HEK293 (cell line): Measurements from ENCODE around the gene HES7.

Experiments used
- CTCF ChIA-PET: fragments of 350-600 bp; formaldehyde crosslinking; extraction: SDS; loops from one replicate; lab custom pipeline; 2021; ENCODE audit warnings: antibody characterized with exemption; lab: Yijun Ruan, JAX
- POLR2A ChIA-PET: fragments of 300-600 bp; formaldehyde crosslinking; extraction: SDS; loops from one replicate; lab custom pipeline; 2020; ENCODE audit warnings: antibody characterized with exemption, inconsistent platforms; lab: Yijun Ruan, JAX
- H3K27ac ChIP-seq: fragments of 200-500 bp; sonication (Bioruptor generic); 2 replicates; pipeline ENCODE4 v1.5.1; 2014; ENCODE audit warnings: low read depth, low read length, control low read depth, inconsistent platforms; ENCODE audit errors: extremely low read depth
- H3K36me3 ChIP-seq, 2 experiments: fragments of 200-500 bp in 1 of 2; sonication (Bioruptor generic) in 1 of 2; 1 replicate in 1 of 2; 2 replicates in 1 of 2; pipeline ENCODE4 v1.5.1; 2014 to 2017; ENCODE audit warnings: inconsistent platforms in 2 of 2, low read length in 2 of 2; ENCODE audit not compliant: control insufficient read depth in 2 of 2, insufficient read depth in 1 of 2
- H3K4me1 ChIP-seq: fragments of 200-500 bp; sonication (Bioruptor generic); 2 replicates; pipeline ENCODE4 v1.5.1; 2014; ENCODE audit warnings: mild to moderate bottlenecking, low read length, inconsistent platforms; ENCODE audit not compliant: control insufficient read depth, insufficient read depth
- H3K4me3 ChIP-seq: 2 replicates; pipeline ENCODE4 v1.5.1; 2011; ENCODE audit warnings: low read depth, mild to moderate bottlenecking, control low read depth, low read length, moderate library complexity
- H3K9me3 ChIP-seq: fragments of 200-500 bp; sonication (Bioruptor generic); 2 replicates; pipeline ENCODE4 v1.5.1; 2014; ENCODE audit warnings: low read depth, low read length, inconsistent platforms; ENCODE audit not compliant: control insufficient read depth, insufficient read depth
- EGR2 ChIP-seq: fragments of 450-650 bp; formaldehyde crosslinking; IDR thresholded peaks from 2 replicates; pipeline ENCODE4 v1.5.1; 2016; ENCODE audit warnings: low read depth, missing biosample characterization, missing genetic modification characterization
- GLIS2 ChIP-seq: fragments of 450-650 bp; formaldehyde crosslinking; IDR thresholded peaks from 2 replicates; pipeline ENCODE4 v1.5.1; 2016; ENCODE audit warnings: missing biosample characterization, missing genetic modification characterization
- KLF7 ChIP-seq: fragments of 450-650 bp; formaldehyde crosslinking; IDR thresholded peaks from 2 replicates; pipeline ENCODE4 v1.5.1; 2016; ENCODE audit warnings: missing biosample characterization, missing genetic modification characterization, borderline replicate concordance
- KLF8 ChIP-seq: fragments of 450-650 bp; formaldehyde crosslinking; IDR thresholded peaks from 2 replicates; pipeline ENCODE4 v1.5.1; 2016; ENCODE audit warnings: missing biosample characterization, missing genetic modification characterization
- KLF9 ChIP-seq: fragments of 450-650 bp; formaldehyde crosslinking; IDR thresholded peaks from 2 replicates; pipeline ENCODE4 v1.5.1; 2016; ENCODE audit warnings: missing biosample characterization, missing genetic modification characterization, low read depth
- PBX3 ChIP-seq: sonication (generic); formaldehyde crosslinking; IDR thresholded peaks from 2 replicates; pipeline ENCODE4 v1.8.1; 2022; ENCODE audit warnings: mild to moderate bottlenecking, moderate library complexity, missing genetic modification reagents
- RBAK ChIP-seq: fragments of 450-650 bp; formaldehyde crosslinking; IDR thresholded peaks from 2 replicates; pipeline ENCODE4 v1.5.1; 2016; ENCODE audit warnings: missing biosample characterization, missing genetic modification characterization
- SP3 ChIP-seq: fragments of 450-650 bp; formaldehyde crosslinking; IDR thresholded peaks from 2 replicates; pipeline ENCODE4 v1.5.1; 2016; ENCODE audit warnings: missing biosample characterization, missing genetic modification characterization
- ZBTB10 ChIP-seq: fragments of 450-650 bp; formaldehyde crosslinking; IDR thresholded peaks from 2 replicates; pipeline ENCODE4 v1.5.1; 2016; ENCODE audit warnings: missing biosample characterization, missing genetic modification characterization
- ZBTB17 ChIP-seq: fragments of 450-650 bp; formaldehyde crosslinking; IDR thresholded peaks from 2 replicates; pipeline ENCODE4 v1.5.1; 2016; ENCODE audit warnings: missing biosample characterization, missing genetic modification characterization
- ZBTB7A ChIP-seq: fragments of 450-650 bp; formaldehyde crosslinking; IDR thresholded peaks from 2 replicates; pipeline ENCODE4 v1.5.1; 2016; ENCODE audit warnings: low read depth, missing biosample characterization, missing genetic modification characterization
- ZFHX2 ChIP-seq: fragments of 450-650 bp; formaldehyde crosslinking; conservative IDR thresholded peaks from 2 replicates; pipeline ENCODE4 v1.5.1; 2016; ENCODE audit warnings: missing biosample characterization, missing genetic modification characterization
- ZNF266 ChIP-seq: fragments of 450-650 bp; formaldehyde crosslinking; IDR thresholded peaks from 2 replicates; pipeline ENCODE4 v1.5.1; 2016; ENCODE audit warnings: missing biosample characterization, missing genetic modification characterization, low read depth
- ZNF335 ChIP-seq: fragments of 450-650 bp; formaldehyde crosslinking; conservative IDR thresholded peaks from 2 replicates; pipeline ENCODE4 v1.5.1; 2016; ENCODE audit warnings: missing biosample characterization, missing genetic modification characterization
- ZNF341 ChIP-seq: fragments of 450-650 bp; formaldehyde crosslinking; IDR thresholded peaks from 2 replicates; pipeline ENCODE4; 2016; ENCODE audit warnings: low read depth, missing biosample characterization, missing genetic modification characterization
- ZNF626 ChIP-seq: fragments of 450-650 bp; sonication (Bioruptor Pico); formaldehyde crosslinking; IDR thresholded peaks from 2 replicates; pipeline ENCODE4 v1.5.1; 2018; ENCODE audit warnings: missing biosample characterization, missing genetic modification characterization, inconsistent platforms
- ZNF645 ChIP-seq: fragments of 450-650 bp; formaldehyde crosslinking; IDR thresholded peaks from 2 replicates; pipeline ENCODE4; 2016; ENCODE audit warnings: missing biosample characterization, missing genetic modification characterization
- ZNF660 ChIP-seq: fragments of 450-650 bp; IDR thresholded peaks from 2 replicates; pipeline ENCODE4 v1.5.1; 2018; ENCODE audit warnings: missing biosample characterization, mild to moderate bottlenecking, missing genetic modification characterization
- ZNF707 ChIP-seq: fragments of 450-650 bp; formaldehyde crosslinking; IDR thresholded peaks from 2 replicates; pipeline ENCODE4 v1.5.1; 2016; ENCODE audit warnings: missing biosample characterization, missing genetic modification characterization
- ZNF76 ChIP-seq: fragments of 450-650 bp; formaldehyde crosslinking; IDR thresholded peaks from 2 replicates; pipeline ENCODE4; 2016; ENCODE audit warnings: low read depth, missing biosample characterization, missing genetic modification characterization, borderline replicate concordance
- ZSCAN16 ChIP-seq: fragments of 450-650 bp; formaldehyde crosslinking; IDR thresholded peaks from 2 replicates; pipeline ENCODE4 v1.5.1; 2016; ENCODE audit warnings: missing biosample characterization, missing genetic modification characterization
- ZSCAN30 ChIP-seq: fragments of 450-650 bp; IDR thresholded peaks from 2 replicates; pipeline ENCODE4 v1.5.1; 2018; ENCODE audit warnings: missing biosample characterization, mild to moderate bottlenecking, missing genetic modification characterization, moderate library complexity
- TF ChIP-seq, protein P1 (sequence below): fragments of 450-650 bp; formaldehyde crosslinking; optimal IDR thresholded peaks from 2 replicates; pipeline ENCODE3; 2016; ENCODE audit warnings: missing biosample characterization, mild to moderate bottlenecking, missing genetic modification characterization
- TF ChIP-seq, protein P2 (sequence below): fragments of 450-650 bp; IDR thresholded peaks from 2 replicates; pipeline ENCODE4 v1.5.1; 2018; ENCODE audit warnings: missing biosample characterization, mild to moderate bottlenecking, missing genetic modification characterization

The HES7 gene

DNA sequence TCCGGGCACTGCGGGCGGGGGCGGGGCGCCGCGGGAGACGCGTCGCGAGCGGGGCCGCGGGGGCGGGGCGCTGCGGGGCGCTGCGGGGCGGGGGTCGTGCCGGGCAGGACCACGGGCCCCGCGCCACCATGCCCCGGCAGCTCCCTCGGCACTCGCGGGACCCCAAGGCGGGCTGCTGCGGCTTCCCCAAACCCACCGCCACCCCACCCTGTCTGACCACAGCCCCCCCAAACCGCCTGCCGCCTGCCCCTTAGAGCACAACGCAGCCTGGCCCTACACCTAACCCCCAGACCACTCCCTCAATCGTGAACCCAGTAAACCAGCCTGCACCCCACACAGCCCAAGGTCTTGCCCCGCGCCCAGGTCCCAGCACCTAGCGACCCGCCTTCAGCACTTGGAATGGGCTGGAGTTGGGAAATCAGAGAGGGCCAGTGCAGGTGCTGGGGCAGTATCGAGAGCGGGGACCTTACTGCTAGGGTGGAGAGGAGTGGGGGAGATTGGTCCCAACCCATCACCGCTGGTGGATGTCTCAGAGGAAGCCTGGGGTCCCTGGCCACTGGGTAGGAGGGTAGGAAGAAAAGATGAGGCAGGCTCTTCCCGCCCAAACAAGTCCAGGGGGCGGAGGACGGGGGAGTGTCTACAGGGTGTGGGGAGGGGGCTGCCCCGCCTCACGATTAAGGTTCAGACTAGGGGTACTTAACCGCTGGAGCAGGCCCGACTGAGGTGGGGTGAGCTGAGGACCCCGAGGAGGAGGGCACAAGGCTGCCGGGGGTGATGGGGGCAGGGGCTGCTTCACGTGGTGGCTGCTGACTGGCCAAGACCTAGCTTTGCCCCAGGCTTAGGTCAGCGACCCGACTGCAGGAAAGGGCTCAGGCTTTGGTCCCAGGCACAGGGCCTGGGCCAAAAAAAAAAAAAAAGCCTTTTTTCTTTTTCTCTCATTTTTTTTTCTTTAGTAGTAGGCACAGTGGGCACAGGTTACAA is 39.4 kb upstream of the HES7 start (continued):
- no peak for TF ChIP-seq ZSCAN16 (tag by site-specific recombination)
- TF ChIP-seq RBAK, result no peak
- no peak for TF ChIP-seq ZNF266
- TF ChIP-seq ZNF707 (tag by site-specific recombination), result no peak

- CTCF ChIA-PET, result no interaction called here
- TF ChIP-seq KLF7 (tag by site-specific recombination) (peak; percentile 51), ZNF626 (no peak), ZBTB7A (tag by site-specific recombination) (peak; percentile 58; the same call in 1 of the 2 replicates), EGR2 (tag by site-specific recombination) (peak; percentile 36; the same call in 1 of the 2 replicates), ZNF335 (peak; percentile 63), KLF9 (tag by site-specific recombination) (peak; percentile 58), ZBTB10 (tag by site-specific recombination) (0 out of 2 replicates have a peak, but pooled peaks have one; percentile 45), ZNF341 (tag by site-specific recombination) (peak; percentile 39; the same call in 1 of the 2 replicates), ZSCAN30 (tag by site-specific recombination) (0 out of 2 replicates have a peak, but pooled peaks have one; percentile 34), ZBTB17 (tag by site-specific recombination) (0 out of 2 replicates have a peak, but pooled peaks have one; percentile 10), GLIS2 (tag by site-specific recombination) (peak; percentile 46; the same call in 1 of the 2 replicates), ZNF645 (tag by site-specific recombination) (no peak), ZFHX2 (tag by site-specific recombination) (0 out of 2 replicates have a peak, but pooled peaks have one; percentile 47), ZNF660 (tag by site-specific recombination) (peak; percentile 72; the same call in 1 of the 2 replicates), SP3 (tag by site-specific recombination) (peak; percentile 64), ZNF76 (tag by site-specific recombination) (no peak), PBX3 (CRISPR knock-in tag) (peak; percentile 40; the same call in 1 of the 2 replicates), KLF8 (peak; percentile 5; the same call in 1 of the 2 replicates)
- TF ChIP-seq, protein P1, sequence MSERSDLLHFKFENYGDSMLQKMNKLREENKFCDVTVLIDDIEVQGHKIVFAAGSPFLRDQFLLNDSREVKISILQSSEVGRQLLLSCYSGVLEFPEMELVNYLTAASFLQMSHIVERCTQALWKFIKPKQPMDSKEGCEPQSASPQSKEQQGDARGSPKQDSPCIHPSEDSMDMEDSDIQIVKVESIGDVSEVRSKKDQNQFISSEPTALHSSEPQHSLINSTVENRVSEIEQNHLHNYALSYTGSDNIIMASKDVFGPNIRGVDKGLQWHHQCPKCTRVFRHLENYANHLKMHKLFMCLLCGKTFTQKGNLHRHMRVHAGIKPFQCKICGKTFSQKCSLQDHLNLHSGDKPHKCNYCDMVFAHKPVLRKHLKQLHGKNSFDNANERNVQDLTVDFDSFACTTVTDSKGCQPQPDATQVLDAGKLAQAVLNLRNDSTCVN (tag by site-specific recombination), result peak; percentile 45
- TF ChIP-seq, protein P2, sequence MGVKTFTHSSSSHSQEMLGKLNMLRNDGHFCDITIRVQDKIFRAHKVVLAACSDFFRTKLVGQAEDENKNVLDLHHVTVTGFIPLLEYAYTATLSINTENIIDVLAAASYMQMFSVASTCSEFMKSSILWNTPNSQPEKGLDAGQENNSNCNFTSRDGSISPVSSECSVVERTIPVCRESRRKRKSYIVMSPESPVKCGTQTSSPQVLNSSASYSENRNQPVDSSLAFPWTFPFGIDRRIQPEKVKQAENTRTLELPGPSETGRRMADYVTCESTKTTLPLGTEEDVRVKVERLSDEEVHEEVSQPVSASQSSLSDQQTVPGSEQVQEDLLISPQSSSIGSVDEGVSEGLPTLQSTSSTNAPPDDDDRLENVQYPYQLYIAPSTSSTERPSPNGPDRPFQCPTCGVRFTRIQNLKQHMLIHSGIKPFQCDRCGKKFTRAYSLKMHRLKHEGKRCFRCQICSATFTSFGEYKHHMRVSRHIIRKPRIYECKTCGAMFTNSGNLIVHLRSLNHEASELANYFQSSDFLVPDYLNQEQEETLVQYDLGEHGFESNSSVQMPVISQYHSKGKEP (tag by site-specific recombination), result peak; percentile 35; the same call in 1 of the 2 replicates
These were observed 38.5 kb upstream of the HES7 start, which contains the start of gene VAMP2 for GRCh38 chr17:8162233-8162996. Gene VAMP2, minus strand, starts transcription at chr17:8162948. Its CDS starts 69 bp downstream, at chr17:8162879.

More at GRCh38 chr17:8162233-8162996, 38.5 kb upstream of the HES7 start, which contains the start of gene VAMP2:
- peaks cover 15 to 34% of the 10 kb centered on the region in 2 experiments; a peak in 2 of 3 replicates for H3K36me3 ChIP-seq
- POLR2A ChIA-PET, result interaction anchor here (0.6 to 1.6 kb wide), 3 partner anchors 9 to 31 kb away, joined by 4 to 7 read pairs (median 4); no protein-coding TSS in a partner anchor
- H3K27ac ChIP-seq, result peak within 1 kb of the TSS; percentile 96
- no peaks in the 10 kb centered on the region for H3K9me3 ChIP-seq
- peaks cover 24% of the 10 kb centered on the region for H3K4me1 ChIP-seq
- H3K4me3 ChIP-seq, result peak within 1 kb of the TSS; percentile 89
